ENCODE results near the gene BBS9.

GRCh38 chr7:33248671-33249070, 119.3 kb downstream of the BBS9 start:
- TF ChIP-seq CTCF (conservative IDR thresholded peaks at IDR 0.05; ENCODE audit: low read depth, low read length) (no peak), EZH2 (IDR thresholded peaks at IDR 0.05; ENCODE audit: low read length, unreplicated experiment) (no peak)
